BLaER1 treated with 17β-estradiol and CSF1 and Interleukin-3, amounts not matched to agents 10 nM and 100 nM (cell line): ENCODE measurements around the gene PAFAH1B1.
A peak's percentile ranks its signal among the peaks of the same experiment; 100 is the strongest.
"Not testable (repeated sequence)": the region's sequence is repeated elsewhere in the genome, so short reads cannot be mapped to it uniquely, and the experiment has no call there.

Experiments
- H3K27ac ChIP-seq, 11 experiments: shearing (Covaris generic); formaldehyde crosslinking; 2 replicates each; pipeline ENCODE4 v1.8.1; 2022
- H3K27me3 ChIP-seq, 11 experiments: shearing (Covaris generic); formaldehyde crosslinking; 2 replicates each; pipeline ENCODE4 v1.8.1; 2022
- H3K36me3 ChIP-seq, 11 experiments: shearing (Covaris generic); formaldehyde crosslinking; 2 replicates each; pipeline ENCODE4 v1.8.1; 2022
- H3K4me1 ChIP-seq, 10 experiments: shearing (Covaris generic); formaldehyde crosslinking; 2 replicates each; pipeline ENCODE4 v1.8.1; 2022
- H3K4me2 ChIP-seq, 11 experiments: shearing (Covaris generic); formaldehyde crosslinking; 2 replicates each; pipeline ENCODE4 v1.8.1; 2022
- H3K4me3 ChIP-seq, 10 experiments: shearing (Covaris generic); formaldehyde crosslinking; 2 replicates each; pipeline ENCODE4 v1.8.1; 2022
- H3K9ac ChIP-seq, 11 experiments: shearing (Covaris generic); formaldehyde crosslinking; 2 replicates each; pipeline ENCODE4 v1.8.1; 2022
- H3K9me3 ChIP-seq, 11 experiments: shearing (Covaris generic); formaldehyde crosslinking; replicated peaks in 1 of 11; 2 replicates each; pipeline ENCODE4 v1.8.1; 2022
- H4K20me1 ChIP-seq, 11 experiments: shearing (Covaris generic); formaldehyde crosslinking; 2 replicates each; pipeline ENCODE4 v1.8.1; 2022
- Cebpa-rat ChIP-seq, 11 experiments: shearing (Covaris generic); IDR thresholded peaks; 2 replicates each; pipeline ENCODE4 v1.8.1; 2022

Gene PAFAH1B1

GRCh38 chr17:2610195-2611175 is 17.0 kb downstream of the PAFAH1B1 start:
- H3K4me3 ChIP-seq: no peak overlapping the region
- H3K4me1 ChIP-seq: peaks cover 0 to 23% (median 6%) of the 10 kb centered on the region in 10 experiments; a peak in 7 of 20 replicates
- H3K4me2 ChIP-seq: no peak overlapping the region
- 0 out of 22 replicates have a peak overlapping the region, but pooled peaks of 1 of the 11 experiments have one; percentile 5 for H3K9ac ChIP-seq
- peaks cover 97 to 100% (median 100%) of the 10 kb centered on the region in 11 experiments for H4K20me1 ChIP-seq
- TF ChIP-seq Cebpa-rat (IDR thresholded peaks at IDR 0.05): no peak
- H3K9me3 ChIP-seq: no peaks in the 10 kb centered on the region
- peaks cover 30 to 74% (median 55%) of the 10 kb centered on the region in 11 experiments for H3K36me3 ChIP-seq
- H3K27me3 ChIP-seq: no peaks in the 10 kb centered on the region
- H3K27ac ChIP-seq: no peak overlapping the region

GRCh38 chr17:2611627-2612026 is 18.2 kb downstream of the PAFAH1B1 start:
- Histone ChIP-seq H3K27me3 (no peaks in the 10 kb centered on the region), H3K4me2 (no peak overlapping the region), H3K27ac (no peak overlapping the region), H3K9ac (no peak overlapping the region), H4K20me1 (peaks cover 97 to 100% (median 100%) of the 10 kb centered on the region in 11 experiments), H3K36me3 (peaks cover 31 to 76% (median 61%) of the 10 kb centered on the region in 11 experiments), H3K4me1 (peaks cover 0 to 22% (median 5%) of the 10 kb centered on the region in 10 experiments; a peak in 6 of 20 replicates), H3K9me3 (no peaks in the 10 kb centered on the region), H3K4me3 (no peak overlapping the region)
- no peak for TF ChIP-seq Cebpa-rat (IDR thresholded peaks at IDR 0.05)

GRCh38 chr17:2612630-2613029 is 19.2 kb downstream of the PAFAH1B1 start:
- no peak for TF ChIP-seq Cebpa-rat (IDR thresholded peaks at IDR 0.05)
- Histone ChIP-seq H3K36me3 (peaks cover 25 to 79% (median 61%) of the 10 kb centered on the region in 11 experiments), H3K27ac (no peak overlapping the region), H3K9ac (no peak overlapping the region), H3K27me3 (no peaks in the 10 kb centered on the region), H3K4me2 (no peak overlapping the region), H3K9me3 (peaks cover 0 to 3% (median 1%) of the 10 kb centered on the region in 11 experiments; a peak in 3 of 22 replicates), H3K4me1 (peaks cover 0 to 16% (median 2%) of the 10 kb centered on the region in 10 experiments; a peak in 10 of 20 replicates), H3K4me3 (no peak overlapping the region), H4K20me1 (peaks cover 97 to 100% (median 100%) of the 10 kb centered on the region in 11 experiments)

GRCh38 chr17:2613089-2613808 is 19.8 kb downstream of the PAFAH1B1 start:
- H3K4me1 ChIP-seq: peaks cover 0 to 13% (median 5%) of the 10 kb centered on the region in 10 experiments; a peak in 10 of 20 replicates
- peaks cover 26 to 81% (median 62%) of the 10 kb centered on the region in 11 experiments for H3K36me3 ChIP-seq
- no peak overlapping the region for H3K9ac ChIP-seq
- no peak overlapping the region for H3K4me3 ChIP-seq
- no peak overlapping the region for H3K27ac ChIP-seq
- H3K4me2 ChIP-seq: no peak overlapping the region
- no peak for TF ChIP-seq Cebpa-rat (IDR thresholded peaks at IDR 0.05)
- H3K9me3 ChIP-seq: peaks cover 0 to 7% (median 5%) of the 10 kb centered on the region in 11 experiments; a peak in 4 of 22 replicates
- peaks cover 96 to 100% (median 100%) of the 10 kb centered on the region in 11 experiments for H4K20me1 ChIP-seq
- no peaks in the 10 kb centered on the region for H3K27me3 ChIP-seq

GRCh38 chr17:2615882-2616281 is 22.4 kb downstream of the PAFAH1B1 start:
- Histone ChIP-seq H3K27me3 (no peaks in the 10 kb centered on the region), H3K4me1 (peaks cover 0 to 16% (median 5%) of the 10 kb centered on the region in 10 experiments; a peak in 9 of 20 replicates), H3K4me2 (no peak overlapping the region), H3K9me3 (peaks cover 0 to 29% (median 22%) of the 10 kb centered on the region in 11 experiments; a peak in 16 of 22 replicates), H4K20me1 (peaks cover 86 to 100% (median 100%) of the 10 kb centered on the region in 11 experiments), H3K4me3 (no peak overlapping the region), H3K36me3 (peaks cover 18 to 90% (median 75%) of the 10 kb centered on the region in 11 experiments), H3K9ac (no peak overlapping the region), H3K27ac (no peak overlapping the region)
- no peak for TF ChIP-seq Cebpa-rat (IDR thresholded peaks at IDR 0.05)

GRCh38 chr17:2621241-2621640 is 27.8 kb downstream of the PAFAH1B1 start:
- no peak overlapping the region for H3K4me3 ChIP-seq
- peaks cover 16 to 96% (median 83%) of the 10 kb centered on the region in 11 experiments for H3K36me3 ChIP-seq
- peaks cover 16 to 64% (median 30%) of the 10 kb centered on the region in 10 experiments for H3K4me1 ChIP-seq
- H3K27ac ChIP-seq: no peak overlapping the region
- no peak for TF ChIP-seq Cebpa-rat (IDR thresholded peaks at IDR 0.05)
- peak overlapping the region in 1 of 11 experiments; percentile 3; a peak in 1 of 22 replicates for H3K4me2 ChIP-seq
- H3K27me3 ChIP-seq: no peaks in the 10 kb centered on the region
- no peak overlapping the region for H3K9ac ChIP-seq
- peaks cover 0 to 72% (median 61%) of the 10 kb centered on the region in 11 experiments; a peak in 18 of 22 replicates for H3K9me3 ChIP-seq
- peaks cover 75 to 100% (median 99%) of the 10 kb centered on the region in 11 experiments; a peak in 21 of 22 replicates for H4K20me1 ChIP-seq

- H3K9ac ChIP-seq, H3K27ac ChIP-seq, H3K4me3 ChIP-seq, H3K27me3 ChIP-seq: not testable (repeated sequence)
- H3K9me3 ChIP-seq: peaks cover 0 to 78% (median 67%) of the 10 kb centered on the region in 11 experiments; a peak in 20 of 22 replicates
- peak overlapping the region in 3 of 11 experiments; percentile 83 to 86 (median 86); a peak in 4 of 22 replicates for H3K4me2 ChIP-seq
- H3K36me3 ChIP-seq: peaks cover 16 to 94% (median 78%) of the 10 kb centered on the region in 11 experiments
- H4K20me1 ChIP-seq: peaks cover 72 to 100% (median 97%) of the 10 kb centered on the region in 11 experiments; a peak in 21 of 22 replicates
- peaks cover 16 to 64% (median 30%) of the 10 kb centered on the region in 10 experiments for H3K4me1 ChIP-seq
These were observed 28.5 kb downstream of the PAFAH1B1 start for GRCh38 chr17:2621951-2622405.

- H3K4me1 ChIP-seq: peaks cover 16 to 68% (median 27%) of the 10 kb centered on the region in 10 experiments
- not testable (repeated sequence) for H3K4me3 ChIP-seq, H3K9ac ChIP-seq, H3K27me3 ChIP-seq
- peaks cover 66 to 100% (median 97%) of the 10 kb centered on the region in 11 experiments; a peak in 21 of 22 replicates for H4K20me1 ChIP-seq
- peaks cover 6 to 83% (median 72%) of the 10 kb centered on the region in 11 experiments; a peak in 21 of 22 replicates for H3K9me3 ChIP-seq
- peak overlapping the region in 9 of 11 experiments; percentile 21 to 86 (median 73); a peak in 14 of 22 replicates for H3K4me2 ChIP-seq
- 0 out of 22 replicates have a peak overlapping the region, but pooled peaks of 1 of the 11 experiments have one; percentile 65 for H3K27ac ChIP-seq
- peaks cover 14 to 94% (median 73%) of the 10 kb centered on the region in 11 experiments for H3K36me3 ChIP-seq
These were observed 29.4 kb downstream of the PAFAH1B1 start for GRCh38 chr17:2622721-2623301.
